ENCODE measurements around the gene ACP4.
"Not testable (repeated sequence)": the region's sequence is repeated elsewhere in the genome, so short reads cannot be mapped to it uniquely, and the experiment has no call there.

- not testable (repeated sequence) for TF ChIP-seq CTCF, POLR2A (IDR thresholded peaks at IDR 0.05)
These were observed 34.0 kb upstream of the ACP4 start for GRCh38 chr19:50756244-50756643.
